ENCODE data around the gene SARDH. TPM values are rescaled to one million over a fixed set of nuclear protein-coding genes. Genes with fewer than 3 reads are reported as not detected.
"Not testable (repeated sequence)": the region's sequence is repeated elsewhere in the genome, so short reads cannot be mapped to it uniquely, and the experiment has no call there.

SARDH gene
- total RNA-seq, 1 donor from 2014 or later = 6.8 TPM

DNA sequence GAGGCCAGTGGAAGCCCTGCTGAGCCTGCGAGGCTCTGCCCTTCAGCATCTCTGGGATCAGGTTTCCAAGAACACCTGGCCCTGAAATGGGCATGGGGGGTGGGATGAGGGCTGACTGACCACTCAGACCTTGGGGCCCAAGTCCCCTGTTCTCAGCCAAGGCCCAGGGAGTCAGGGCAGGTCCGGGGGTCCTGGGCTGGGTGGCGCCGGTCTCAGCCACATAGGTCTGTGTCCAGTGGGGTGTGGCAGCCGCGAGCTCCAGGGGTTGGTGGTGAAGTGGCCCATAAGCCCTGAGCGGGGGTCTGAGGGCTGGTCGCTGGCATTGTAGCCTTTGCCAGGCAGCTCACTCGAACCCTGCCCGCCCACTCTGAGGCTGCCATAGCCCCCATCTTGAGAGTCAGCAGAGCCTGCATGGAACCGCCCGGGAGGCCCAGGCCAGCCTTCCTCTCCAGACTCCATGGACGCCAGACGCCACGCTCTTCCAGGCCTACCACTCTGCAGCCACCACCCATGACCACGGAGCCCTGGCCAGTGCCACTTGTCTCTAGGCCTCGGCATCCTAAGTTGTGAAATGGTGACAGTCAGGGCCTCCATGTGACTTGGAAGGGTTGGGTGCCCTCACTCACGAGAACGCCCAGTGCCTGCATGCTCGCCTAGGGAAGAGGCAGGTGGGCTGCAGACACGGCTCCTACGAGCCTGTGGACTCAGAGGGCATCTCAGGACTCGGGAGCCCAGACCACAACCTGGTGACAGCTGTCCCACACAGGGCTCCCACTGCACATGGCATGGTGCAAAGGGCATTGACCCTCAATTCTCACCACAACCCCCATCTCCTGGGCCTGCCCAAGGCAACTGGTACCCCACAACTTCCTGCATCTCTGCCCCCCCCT, 108.7 kb downstream of the SARDH start:
- Mint-ChIP-seq H3K9me3 (peaks cover 9% of the 10 kb centered on the region), H3K27me3 (peaks cover 30% of the 10 kb centered on the region), H3K4me1 (ENCODE audit: unreplicated experiment) (peaks cover 12% of the 10 kb centered on the region), H3K27ac (no peak overlapping the region), H3K36me3 (no peaks in the 10 kb centered on the region), H3K4me3 (no peak overlapping the region)
- TF ChIP-seq, protein P1, sequence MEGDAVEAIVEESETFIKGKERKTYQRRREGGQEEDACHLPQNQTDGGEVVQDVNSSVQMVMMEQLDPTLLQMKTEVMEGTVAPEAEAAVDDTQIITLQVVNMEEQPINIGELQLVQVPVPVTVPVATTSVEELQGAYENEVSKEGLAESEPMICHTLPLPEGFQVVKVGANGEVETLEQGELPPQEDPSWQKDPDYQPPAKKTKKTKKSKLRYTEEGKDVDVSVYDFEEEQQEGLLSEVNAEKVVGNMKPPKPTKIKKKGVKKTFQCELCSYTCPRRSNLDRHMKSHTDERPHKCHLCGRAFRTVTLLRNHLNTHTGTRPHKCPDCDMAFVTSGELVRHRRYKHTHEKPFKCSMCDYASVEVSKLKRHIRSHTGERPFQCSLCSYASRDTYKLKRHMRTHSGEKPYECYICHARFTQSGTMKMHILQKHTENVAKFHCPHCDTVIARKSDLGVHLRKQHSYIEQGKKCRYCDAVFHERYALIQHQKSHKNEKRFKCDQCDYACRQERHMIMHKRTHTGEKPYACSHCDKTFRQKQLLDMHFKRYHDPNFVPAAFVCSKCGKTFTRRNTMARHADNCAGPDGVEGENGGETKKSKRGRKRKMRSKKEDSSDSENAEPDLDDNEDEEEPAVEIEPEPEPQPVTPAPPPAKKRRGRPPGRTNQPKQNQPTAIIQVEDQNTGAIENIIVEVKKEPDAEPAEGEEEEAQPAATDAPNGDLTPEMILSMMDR (conservative IDR thresholded peaks at IDR 0.05) = no peak
- DNase-seq (ENCODE audit: extremely low spot score, unreplicated experiment) = no peak

GRCh38 chr9:133628766-133629165, 109.4 kb downstream of the SARDH start:
- Mint-ChIP-seq H3K4me3 (no peak overlapping the region), H3K27ac (no peak overlapping the region), H3K4me1 (ENCODE audit: unreplicated experiment) (peaks cover 8% of the 10 kb centered on the region), H3K36me3 (no peaks in the 10 kb centered on the region), H3K27me3 (peaks cover 29% of the 10 kb centered on the region), H3K9me3 (peaks cover 9% of the 10 kb centered on the region)
- no peak for DNase-seq (ENCODE audit: extremely low spot score, unreplicated experiment)
- TF ChIP-seq, protein P1 (conservative IDR thresholded peaks at IDR 0.05) = no peak

DNA sequence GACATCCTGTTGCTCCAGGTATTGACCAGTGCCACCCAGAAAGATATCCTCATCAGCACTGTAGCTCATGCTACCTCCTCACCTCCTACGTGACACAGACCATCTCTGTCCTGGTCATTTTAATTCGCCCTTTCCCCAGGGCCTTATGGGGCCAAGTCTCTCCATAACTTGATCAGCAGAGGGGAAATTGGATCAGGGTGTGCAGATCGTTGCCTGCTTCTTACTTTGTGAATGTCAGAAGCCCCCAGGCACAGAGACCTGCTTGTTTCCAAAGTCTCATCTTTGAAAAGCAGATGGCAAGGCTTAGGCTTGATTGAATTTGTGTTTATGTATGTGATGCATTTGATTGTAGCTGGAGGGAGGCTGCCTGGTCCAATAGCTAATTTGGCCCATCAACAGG, 110.8 kb downstream of the SARDH start:
- H3K27ac Mint-ChIP-seq = no peak overlapping the region
- TF ChIP-seq, protein P1 (conservative IDR thresholded peaks at IDR 0.05) = no peak
- peaks cover 39% of the 10 kb centered on the region for H3K27me3 Mint-ChIP-seq

GRCh38 chr9:133626008-133626407, 112.1 kb downstream of the SARDH start:
- H3K4me3 Mint-ChIP-seq; H3K9me3 Mint-ChIP-seq; H3K36me3 Mint-ChIP-seq; DNase-seq (ENCODE audit: extremely low spot score, unreplicated experiment); H3K4me1 Mint-ChIP-seq (ENCODE audit: unreplicated experiment); H3K27ac Mint-ChIP-seq: not testable (repeated sequence)
- peaks cover 50% of the 10 kb centered on the region for H3K27me3 Mint-ChIP-seq

More for the DNA sequence above, 110.8 kb downstream of the SARDH start:
- Mint-ChIP-seq H3K4me1 (ENCODE audit: unreplicated experiment) (no peaks in the 10 kb centered on the region), H3K9me3 (peaks cover 9% of the 10 kb centered on the region), H3K4me3 (no peak overlapping the region), H3K36me3 (no peaks in the 10 kb centered on the region)
- DNase-seq (ENCODE audit: extremely low spot score, unreplicated experiment) = no peak

- no peak for DNase-seq (ENCODE audit: extremely low spot score, unreplicated experiment)
- Mint-ChIP-seq H3K27me3 (peaks cover 68% of the 10 kb centered on the region), H3K9me3 (peaks cover 9% of the 10 kb centered on the region), H3K4me1 (ENCODE audit: unreplicated experiment) (no peaks in the 10 kb centered on the region), H3K36me3 (no peaks in the 10 kb centered on the region), H3K4me3 (no peak overlapping the region), H3K27ac (no peak overlapping the region)
- TF ChIP-seq, protein P1 (conservative IDR thresholded peaks at IDR 0.05) = no peak
Measured at GRCh38 chr9:133622555-133622954, 115.6 kb downstream of the SARDH start.

- Mint-ChIP-seq H3K27me3 (peaks cover 65% of the 10 kb centered on the region), H3K4me3 (no peak overlapping the region), H3K9me3 (peaks cover 9% of the 10 kb centered on the region), H3K4me1 (ENCODE audit: unreplicated experiment) (no peaks in the 10 kb centered on the region), H3K27ac (no peak overlapping the region), H3K36me3 (no peaks in the 10 kb centered on the region)
- no peak for DNase-seq (ENCODE audit: extremely low spot score, unreplicated experiment)
- TF ChIP-seq, protein P1 (conservative IDR thresholded peaks at IDR 0.05) = no peak
Measured at GRCh38 chr9:133621725-133622267, 116.4 kb downstream of the SARDH start.

All from type B pancreatic cell (in vitro differentiated cells).